ENCODE measurements around the gene ITGA1.
"Not testable (repeated sequence)": the region's sequence is repeated elsewhere in the genome, so short reads cannot be mapped to it uniquely, and the experiment has no call there.

The ITGA1 gene

DNA sequence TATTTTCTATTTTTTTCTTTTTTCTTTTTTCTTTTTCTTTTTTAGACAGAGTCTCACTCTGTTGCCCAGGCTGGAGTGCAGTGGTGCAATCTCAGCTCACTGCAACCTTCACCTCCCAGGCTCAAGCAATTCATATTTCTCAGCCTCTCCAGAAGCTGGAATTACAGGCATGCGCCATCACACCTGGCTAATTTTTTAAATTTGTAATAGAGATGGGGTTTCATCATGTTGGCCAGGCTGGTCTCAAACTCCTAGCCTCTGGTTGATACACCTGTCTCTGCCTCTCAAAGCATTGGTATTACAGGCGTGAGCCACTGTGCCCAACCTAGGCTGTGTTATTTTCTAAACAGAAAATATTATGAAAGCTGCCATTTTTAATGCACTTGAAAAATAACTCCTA lies 78.3 kb downstream of the ITGA1 start:
- not testable (repeated sequence) for DNase-seq (ENCODE audit: low read depth)

DNA sequence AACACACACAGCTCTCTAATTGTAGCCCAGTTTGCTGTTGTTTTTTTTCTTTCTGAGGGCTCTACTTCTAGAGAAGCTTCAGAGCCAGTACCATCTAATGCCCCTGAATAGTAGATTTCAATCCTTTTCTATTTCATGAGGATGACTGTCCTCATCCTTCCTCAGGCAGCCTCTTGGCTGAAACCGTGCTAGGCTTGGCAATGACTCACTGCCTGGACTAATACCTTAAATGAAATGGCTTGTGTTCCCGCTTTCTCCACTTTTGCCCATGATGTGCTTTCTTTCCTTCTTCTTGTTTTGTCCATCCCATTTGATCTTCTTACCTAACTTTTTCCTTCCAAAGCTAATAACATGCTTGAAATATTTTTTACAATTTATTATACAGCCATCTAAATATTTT lies 80.1 kb downstream of the ITGA1 start:
- no peak for DNase-seq (ENCODE audit: low read depth)

DNA sequence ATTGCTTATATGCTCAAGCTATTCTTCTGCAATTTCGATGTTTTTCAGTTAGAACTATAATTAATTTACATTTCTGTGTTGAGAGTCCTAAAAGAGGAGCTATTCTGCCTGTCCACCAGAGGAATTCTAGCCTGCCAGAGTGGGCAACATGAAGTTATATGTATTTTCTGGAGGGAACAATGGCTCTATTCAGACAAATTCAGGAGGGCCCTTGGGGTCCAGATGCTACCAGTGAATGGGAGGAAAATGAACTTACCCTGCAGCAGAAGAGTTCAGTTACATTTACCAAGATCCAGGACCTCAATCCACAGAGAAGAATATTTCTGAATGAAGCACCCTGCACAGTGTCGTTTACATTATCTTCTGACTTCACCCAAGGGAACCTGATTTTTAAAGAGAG lies 80.7 kb downstream of the ITGA1 start:
- no peak for DNase-seq (ENCODE audit: low read depth)

DNA sequence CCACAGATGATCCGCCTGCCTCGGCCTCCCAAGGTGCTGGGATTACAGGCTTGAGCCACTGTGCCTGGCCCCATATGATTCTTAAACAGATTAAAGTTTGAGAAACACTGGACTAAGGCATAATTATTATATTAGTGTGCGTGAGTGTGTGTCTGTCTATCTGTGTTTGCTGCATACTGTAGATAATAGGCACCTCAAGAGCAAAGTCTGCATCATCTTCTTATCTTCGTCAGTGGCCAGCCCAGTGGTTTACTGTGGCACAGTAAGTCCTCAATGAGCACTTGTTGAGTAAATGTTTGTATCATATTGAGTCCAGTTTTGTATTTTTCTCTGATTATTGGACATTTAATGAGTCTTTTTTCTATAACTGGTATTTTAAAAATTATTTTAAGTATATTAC lies 81.7 kb downstream of the ITGA1 start:
- no peak for DNase-seq (ENCODE audit: low read depth)

DNA sequence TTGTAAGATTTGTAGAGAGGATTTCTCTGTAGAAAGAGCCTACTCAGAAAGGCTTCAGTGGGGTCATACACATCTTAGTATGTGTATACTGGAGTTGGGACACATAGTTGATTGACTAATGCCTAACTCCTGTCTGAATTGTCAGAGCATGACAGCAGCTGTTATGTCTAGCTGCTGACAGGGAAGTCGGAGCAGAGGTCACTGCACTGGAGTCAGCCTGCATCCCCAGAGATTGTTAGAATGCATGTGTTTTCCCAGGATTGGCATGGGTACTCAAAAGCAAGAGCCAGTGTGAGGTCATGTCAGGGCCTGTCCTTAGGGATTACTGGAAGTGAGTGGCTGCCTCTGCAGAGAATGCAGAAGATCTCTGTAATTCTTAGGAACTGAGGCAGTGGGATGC lies 82.7 kb downstream of the ITGA1 start:
- DNase-seq (ENCODE audit: low read depth): no peak

DNA sequence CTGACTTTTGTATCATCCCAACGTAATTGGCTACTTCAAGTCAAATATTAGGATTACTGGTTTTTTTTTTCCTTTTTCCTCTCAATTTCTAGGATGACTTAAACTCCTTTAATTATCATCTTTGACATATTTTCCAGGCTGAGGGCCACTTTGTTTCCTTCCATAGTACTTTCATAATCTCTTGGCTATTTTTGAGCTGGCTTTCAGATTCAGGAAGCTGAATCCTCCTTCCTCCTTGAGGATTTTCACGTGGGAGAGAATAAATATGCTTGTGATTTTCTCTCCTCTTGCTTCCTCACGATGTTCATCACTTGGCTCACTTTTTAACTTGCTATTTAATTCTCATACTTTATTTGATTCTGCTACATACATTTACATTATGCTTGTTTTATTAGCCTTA lies 88.1 kb downstream of the ITGA1 start:
- DNase-seq (ENCODE audit: low read depth): no peak

DNA sequence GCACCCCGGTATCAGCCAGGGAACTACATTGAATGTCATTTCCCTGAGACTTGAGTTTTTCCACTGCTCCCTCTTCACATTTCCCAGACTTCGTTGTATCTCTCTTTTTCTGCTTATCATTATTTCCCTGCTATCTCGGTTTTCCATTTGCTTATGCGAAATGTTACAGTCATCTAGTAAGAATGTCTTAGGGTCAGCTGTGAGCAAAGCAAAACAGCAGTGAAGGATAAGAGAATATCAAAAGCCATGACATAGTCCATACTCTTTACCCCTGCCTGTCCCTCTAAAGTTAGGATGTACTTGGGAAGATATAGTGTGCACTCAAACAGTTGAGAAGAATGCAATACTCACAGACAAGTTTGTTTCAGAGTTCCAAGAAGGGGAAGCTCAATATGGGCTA lies 88.7 kb downstream of the ITGA1 start:
- DNase-seq (ENCODE audit: low read depth): no peak

DNA sequence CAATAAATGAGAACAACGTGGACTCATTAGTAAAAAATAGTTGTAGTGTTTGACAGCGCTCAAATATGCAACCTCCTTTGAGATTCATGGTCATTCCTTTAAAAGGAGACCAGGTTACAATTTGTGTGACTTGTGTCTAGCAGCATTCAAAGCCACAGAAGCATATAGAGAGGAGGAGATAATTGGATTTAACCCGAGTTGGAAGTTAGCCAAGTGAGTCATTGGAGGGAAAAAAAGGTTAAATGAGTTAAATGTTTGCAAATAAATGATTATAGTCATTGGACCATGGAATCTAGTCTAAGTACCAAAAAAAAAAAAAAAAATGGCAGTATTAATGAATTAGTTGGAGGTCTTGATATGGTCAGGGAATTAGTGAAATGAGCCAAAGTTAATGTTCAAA lies 90.9 kb downstream of the ITGA1 start:
- no peak for DNase-seq (ENCODE audit: low read depth)

DNA sequence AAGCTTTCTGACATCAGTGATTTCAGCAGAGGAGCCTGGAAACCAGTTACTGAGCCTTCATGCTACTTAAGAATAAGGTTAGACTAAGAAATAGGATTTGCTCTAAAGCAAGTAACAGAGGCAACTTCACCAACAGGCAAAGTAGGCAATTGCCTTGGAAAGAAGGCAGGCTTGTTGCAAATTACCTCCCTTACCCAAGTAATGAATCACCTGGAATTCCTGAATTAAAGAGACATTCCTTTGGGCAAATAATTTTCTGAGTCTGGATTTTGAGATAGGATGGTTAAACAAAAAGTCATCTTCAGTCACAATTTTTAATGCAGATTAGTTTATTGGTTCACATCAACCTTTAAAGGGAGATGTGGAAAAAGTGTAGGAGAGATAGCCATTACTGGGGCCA lies 92.8 kb downstream of the ITGA1 start:
- no peak for DNase-seq (ENCODE audit: low read depth)

DNA sequence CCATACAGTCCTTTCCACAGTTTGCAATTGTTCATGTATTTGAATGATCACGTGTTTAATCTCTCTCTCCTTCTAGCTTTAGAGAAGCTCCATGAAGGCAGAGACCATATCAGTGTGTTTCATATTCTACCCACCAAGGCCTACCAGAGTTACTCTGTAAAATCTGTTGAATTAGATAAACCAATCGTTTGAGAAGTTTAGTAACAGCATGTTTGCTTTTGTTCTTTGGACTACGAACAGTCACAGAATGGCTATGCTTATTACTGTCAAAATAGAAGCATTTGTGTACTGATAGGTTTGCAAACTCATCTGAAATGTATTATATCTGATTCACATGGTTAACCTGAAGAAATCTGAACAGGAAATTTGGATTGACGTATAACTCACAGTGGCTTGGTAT lies 93.8 kb downstream of the ITGA1 start:
- no peak for DNase-seq (ENCODE audit: low read depth)

DNA sequence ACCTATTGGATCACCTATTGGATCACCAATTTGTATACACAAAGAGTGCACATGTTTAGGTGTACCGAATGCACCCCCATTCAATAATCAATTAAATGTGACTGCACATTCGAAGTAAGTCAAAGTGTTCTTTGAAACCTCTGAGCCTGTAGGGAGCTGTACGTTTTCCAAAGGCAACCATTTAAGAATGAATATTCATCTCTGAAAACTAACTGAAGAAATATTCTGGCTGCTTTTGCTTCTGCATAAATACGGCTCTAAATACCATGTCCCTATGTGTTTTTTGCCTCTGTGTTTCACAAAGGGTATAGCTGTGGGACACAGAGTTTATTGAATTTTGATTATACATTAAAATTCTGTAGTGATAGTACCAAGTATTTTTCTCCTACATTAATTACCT lies 95.4 kb downstream of the ITGA1 start:
- no peak for DNase-seq (ENCODE audit: low read depth)

DNA sequence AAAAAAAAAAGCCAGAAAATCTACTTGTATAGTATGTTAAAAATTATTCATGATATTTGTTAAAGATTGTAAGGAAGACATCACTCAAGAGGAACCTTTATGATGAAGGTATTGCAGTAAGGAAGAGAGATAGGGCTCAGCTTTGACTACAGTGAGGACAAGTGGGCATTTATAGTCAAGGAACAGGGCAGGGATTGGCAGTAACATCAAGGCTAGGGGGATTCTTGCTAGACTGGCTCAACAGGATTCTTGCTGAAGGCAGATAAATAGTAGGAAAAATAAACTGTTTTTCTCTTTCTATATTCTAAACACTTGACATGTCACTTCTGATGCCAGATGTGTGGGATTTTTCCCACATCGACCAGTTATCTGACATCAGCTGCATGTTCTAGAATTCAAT lies 96.7 kb downstream of the ITGA1 start:
- no peak for DNase-seq (ENCODE audit: low read depth)

DNA sequence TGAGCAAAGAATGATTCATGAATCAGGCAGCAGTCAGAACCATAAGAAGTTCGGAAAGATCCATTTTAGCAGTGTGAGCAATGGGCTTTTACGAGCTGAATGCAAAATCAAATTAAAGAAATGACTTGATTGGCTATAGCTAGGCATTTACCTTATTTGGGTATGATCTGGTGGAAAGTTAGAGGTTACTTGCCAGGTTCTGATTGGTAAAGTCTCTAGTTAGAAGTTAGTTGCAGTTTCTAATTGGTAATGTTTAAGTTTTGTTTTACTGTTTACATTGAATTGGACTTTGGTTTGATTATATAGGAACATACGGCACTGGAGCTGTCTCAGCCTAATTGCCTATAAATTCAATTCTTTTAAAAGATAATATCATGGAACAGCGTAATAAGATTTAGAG lies 97.9 kb downstream of the ITGA1 start:
- no peak for DNase-seq (ENCODE audit: low read depth)

DNA sequence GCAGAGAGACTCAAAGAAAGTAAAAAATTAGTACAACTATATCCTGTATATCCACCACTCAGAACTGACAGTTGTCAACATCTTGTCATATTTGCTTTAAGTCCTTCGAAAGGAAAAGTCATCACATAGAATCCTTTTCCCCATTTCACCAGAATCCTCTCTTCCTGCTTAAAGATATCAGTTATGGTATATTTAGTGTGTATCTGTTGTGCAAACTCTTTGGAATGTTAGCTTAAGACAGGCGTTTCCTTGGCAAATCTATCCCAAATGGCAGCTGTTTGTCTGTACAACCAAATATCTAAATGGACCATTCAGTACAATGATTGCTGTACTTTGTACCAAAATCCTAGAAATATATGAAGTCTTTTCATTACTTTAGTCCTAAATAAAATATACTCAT lies 98.5 kb downstream of the ITGA1 start:
- DNase-seq (ENCODE audit: low read depth): no peak

DNA sequence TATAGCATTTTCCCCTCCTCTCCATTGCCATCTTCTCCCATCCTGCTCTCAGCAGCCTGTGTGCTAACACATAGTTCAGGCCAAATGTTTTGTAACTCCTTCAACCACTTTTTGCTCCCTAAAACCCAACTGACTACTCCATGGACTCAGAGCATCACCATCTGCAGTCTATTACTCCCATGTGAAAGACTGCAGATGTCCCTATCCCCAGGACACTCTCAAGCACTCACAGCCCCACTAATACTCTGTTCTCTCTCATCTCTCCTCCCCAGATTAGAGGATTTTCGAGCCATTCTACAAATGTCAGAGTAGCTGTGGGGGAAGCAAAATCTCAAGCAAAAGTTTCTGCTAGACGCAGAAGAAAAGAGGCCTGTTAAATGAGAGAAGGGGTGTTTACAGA lies 99.3 kb downstream of the ITGA1 start:
- DNase-seq (ENCODE audit: low read depth): no peak

DNA sequence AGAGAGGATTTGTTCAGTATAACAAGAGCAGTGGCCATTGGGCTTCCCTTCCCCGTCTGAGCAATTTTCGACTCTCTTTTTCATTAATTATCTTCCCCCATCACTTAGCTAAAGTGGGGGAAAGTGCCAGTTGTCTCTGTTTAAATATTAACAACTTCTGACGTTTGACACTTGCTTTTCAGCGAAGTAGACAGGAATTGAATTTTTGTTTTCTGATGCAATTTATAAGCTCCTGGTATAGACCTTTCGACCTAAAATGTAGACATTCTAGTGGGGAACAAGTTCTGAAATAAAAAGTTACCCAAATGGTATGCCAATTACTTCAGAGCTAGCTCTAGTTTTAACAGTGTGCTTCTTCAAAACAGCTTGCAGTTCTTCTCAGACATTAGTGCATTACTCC lies 100.6 kb downstream of the ITGA1 start:
- no peak for DNase-seq (ENCODE audit: low read depth)

DNA sequence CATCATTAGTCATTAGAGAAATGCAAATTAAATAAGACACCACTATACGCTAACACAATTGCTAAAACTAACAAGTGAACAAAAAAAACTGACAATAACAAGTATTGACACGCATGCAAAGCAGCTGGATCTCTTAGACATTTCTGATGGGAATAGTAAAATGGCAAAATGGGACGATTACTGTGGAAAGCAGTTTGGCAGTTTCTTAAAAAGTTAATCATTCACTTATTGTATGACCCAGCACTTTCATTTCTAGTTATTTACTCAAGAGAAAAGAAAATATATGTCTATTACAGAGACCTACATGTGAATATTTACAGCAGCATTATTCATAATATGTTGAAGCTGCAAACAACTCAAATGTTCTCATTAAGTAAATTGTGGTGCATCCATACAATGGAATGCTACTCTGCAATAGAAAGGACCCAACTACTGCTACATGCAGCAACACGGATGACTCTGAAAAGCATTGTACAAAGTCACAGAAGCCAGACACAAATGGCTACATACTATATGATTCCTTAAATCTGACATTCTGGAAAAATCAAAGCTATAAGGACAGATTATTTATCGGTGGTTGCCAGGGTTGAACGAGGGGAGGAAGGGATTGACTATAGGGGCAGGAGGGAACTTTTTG lies 104.6 kb downstream of the ITGA1 start:
- no peak for DNase-seq (ENCODE audit: low read depth)

DNA sequence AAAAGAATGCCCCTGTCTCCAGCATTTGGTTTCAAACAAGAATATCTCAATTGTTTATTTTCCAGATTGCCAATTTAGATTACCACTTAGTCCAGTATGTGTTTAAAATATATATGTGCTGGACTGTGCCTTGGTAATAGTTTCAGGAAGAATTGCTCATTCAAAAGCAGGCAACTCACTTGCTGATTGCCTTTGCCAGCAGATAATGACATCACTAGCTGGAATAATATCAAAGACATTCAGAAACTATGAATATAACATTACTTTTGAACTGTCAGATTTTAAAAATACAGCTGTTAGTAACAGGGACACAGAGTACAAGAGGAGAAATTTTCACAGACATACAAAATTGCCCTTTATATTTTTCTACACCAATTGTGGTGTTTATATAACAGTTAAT lies 105.4 kb downstream of the ITGA1 start:
- no peak for DNase-seq (ENCODE audit: low read depth)

DNA sequence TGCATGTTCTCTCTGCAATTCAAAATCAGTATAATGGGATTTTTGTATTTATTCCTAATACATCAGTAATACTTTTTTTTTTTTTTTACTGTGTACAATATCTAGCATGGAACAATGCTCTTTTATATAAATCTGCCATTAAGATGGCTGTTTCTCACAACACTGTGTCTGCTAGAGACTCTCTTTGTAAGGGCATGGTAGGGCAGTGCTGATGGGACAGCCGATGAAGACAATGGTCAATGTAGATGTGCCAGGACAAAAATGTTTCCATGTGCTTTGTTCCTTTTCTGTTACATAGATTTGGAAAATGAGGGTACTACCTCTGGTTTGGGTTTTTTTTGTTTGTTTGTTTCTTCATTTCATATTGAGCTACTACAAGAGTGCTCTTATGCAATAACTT lies 106.1 kb downstream of the ITGA1 start:
- no peak for DNase-seq (ENCODE audit: low read depth)

DNA sequence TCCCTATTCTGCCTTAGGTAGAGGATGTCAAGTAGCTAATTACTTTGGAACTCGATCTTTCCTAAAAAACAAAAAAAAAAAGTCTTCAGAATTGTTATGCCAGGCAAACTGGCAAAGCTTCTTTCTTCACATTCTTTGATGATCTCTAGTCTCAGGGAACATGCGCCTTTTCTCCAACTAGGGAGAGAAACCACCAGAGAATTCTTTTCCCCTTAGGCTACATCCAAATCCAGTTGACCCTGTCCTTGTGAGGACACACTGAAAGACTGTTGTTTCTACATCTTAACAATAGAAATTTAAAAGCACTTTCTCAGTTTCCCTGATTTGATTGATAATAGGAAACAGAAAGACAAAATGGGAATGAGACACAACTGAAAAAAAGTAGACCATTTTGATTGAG lies 106.7 kb downstream of the ITGA1 start:
- no peak for DNase-seq (ENCODE audit: low read depth)

DNA sequence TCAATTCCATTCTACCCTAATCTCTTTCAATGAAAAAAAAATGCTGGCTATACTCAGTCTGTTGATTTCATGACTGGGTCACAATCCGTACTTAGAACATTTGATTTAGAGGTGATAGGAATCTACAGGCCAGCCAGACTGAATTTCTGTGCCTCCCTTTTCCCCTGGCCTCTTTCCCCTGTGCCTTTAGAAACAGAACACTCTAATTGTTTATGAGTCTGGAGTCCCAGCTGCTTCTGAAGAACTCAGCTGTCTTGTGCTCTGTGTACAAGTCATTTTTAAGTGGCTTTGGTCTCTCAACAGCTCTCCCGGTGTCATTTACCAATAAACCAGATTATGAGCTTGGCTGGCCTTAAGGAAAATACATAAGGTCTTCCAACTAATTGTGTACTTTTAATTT lies 107.4 kb downstream of the ITGA1 start:
- no peak for DNase-seq (ENCODE audit: low read depth)

DNA sequence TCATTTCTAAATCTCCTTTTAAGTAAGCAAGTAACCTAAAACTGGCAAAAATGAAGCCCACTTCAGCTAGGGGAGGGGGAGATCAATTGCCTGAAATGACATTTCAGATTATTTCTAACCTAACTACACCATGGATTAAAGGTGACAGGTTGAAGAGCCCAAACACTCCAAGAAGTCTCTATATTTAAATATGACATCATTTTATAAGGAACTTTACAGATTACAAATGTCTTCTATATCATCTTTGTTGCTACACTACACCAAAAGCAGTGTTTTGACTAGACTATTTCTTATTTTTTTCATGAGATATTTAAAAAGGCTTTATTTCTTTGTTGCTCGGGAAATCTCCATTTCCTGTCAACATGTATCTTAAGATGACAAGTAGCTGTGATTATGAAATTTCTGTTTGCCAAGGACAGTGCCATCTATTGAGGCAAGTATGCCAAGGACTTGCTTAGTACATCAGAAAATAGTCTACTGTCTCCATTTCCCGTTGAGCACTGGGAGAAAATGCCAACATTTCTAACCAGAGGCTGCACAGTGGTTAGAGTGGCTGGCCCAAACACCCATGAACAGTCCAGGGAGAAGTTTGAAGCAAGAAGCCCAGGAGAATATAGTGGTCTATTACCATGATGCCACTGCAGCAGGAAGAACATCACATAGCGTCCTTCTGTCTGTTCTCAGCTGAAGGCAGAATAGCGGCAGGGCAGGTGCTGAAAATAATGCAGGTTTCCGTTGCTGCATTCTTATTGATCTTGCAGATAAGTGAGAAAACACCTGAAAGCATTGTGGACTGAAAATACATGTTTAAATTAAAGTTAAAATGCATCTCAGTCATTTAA lies 108.1 kb downstream of the ITGA1 start:
- DNase-seq (ENCODE audit: low read depth): no peak

DNA sequence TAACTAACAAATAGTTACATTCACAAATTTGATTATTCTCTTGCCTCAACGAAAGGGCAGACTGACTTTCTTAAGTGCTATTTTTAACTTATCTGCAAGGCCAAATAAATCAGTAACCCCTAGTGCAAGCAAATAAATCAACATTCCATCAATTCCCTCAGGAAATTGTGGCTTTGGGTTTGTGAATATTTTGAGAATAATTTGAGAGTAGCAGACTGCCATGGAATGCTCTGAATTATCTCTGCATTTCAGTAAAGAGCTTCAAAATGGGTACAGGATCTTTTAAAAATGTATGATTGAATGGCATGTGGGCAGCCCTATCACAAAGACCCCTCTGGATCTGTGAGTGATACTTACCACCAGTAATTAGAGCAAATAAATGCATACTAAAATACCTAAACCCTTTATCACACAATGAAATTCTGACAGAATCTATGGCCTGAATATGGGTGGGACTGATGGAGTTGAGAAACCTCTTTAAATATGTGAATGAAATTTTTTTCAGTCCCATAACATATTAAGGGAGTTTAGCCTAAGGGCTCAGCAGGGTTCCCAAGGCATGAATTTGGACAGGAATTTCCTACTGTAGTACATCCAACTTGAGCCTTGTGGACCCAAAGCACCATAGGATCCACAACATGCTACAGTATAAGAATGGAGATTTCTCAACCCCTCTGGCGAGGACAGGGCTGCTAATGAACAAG lies 109.0 kb downstream of the ITGA1 start:
- DNase-seq (ENCODE audit: low read depth): no peak

Measured in stimulated activated CD8-positive, alpha-beta memory T cell treated with anti-CD3 and anti-CD28 coated beads, Interleukin-15, amount 100 ng/mL, for 24 hours (primary cell).